ENCODE results near the gene PRRG2. TPM values are rescaled to one million over a fixed set of nuclear protein-coding genes. Genes with fewer than 3 reads are reported as not detected.

PRRG2 gene
- total and polyA plus RNA-seq, 9 of the 15 experiments (the other 6 are each of a cell fraction or from before 2014, with no cell fraction given), result 0.06 to 1.1 (median 0.33) TPM

DNA sequence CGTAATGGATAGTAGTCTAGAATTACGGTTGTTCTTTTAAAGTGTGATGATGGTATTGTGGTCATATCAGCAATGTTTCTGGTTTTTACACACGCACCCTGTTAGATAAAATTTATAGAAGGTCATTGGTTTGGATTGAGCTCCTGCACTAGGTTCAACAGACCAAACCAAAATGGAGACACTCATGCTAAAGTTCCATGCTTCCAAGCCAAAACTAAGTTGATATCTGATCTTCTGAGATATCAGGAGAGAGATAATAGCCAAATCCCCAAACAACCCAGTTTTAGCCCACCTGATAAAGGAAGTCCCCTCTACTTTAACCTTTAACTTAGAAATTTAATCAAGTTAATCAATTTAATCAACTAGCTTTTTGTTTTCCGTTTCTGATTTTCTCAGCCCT, 1.9 kb upstream of the PRRG2 start (continued):
- TF ChIP-seq NEUROD1 (IDR thresholded peaks at IDR 0.05; ENCODE audit: borderline replicate concordance, low read depth, low read length, partially characterized antibody), result no peak
- peak; percentile 56; the same call in 1 of the 2 replicates for TF ChIP-seq ZNF134 (CRISPR knock-in tag; conservative IDR thresholded peaks at IDR 0.05)
- TF ChIP-seq RUNX1 (IDR thresholded peaks at IDR 0.05; ENCODE audit: low read depth), result no peak
- TF ChIP-seq DMBX1 (CRISPR knock-in tag; IDR thresholded peaks at IDR 0.05; ENCODE audit: borderline replicate concordance), result peak; percentile 96
- no peak for TF ChIP-seq ZNF408 (CRISPR knock-in tag; IDR thresholded peaks at IDR 0.05; ENCODE audit: low read depth)
- peak; percentile 58; the same call in 1 of the 2 replicates for TF ChIP-seq ZBTB17 (CRISPR knock-in tag; IDR thresholded peaks at IDR 0.05)
- no peak for TF ChIP-seq STAG1 (CRISPR knock-in tag; IDR thresholded peaks at IDR 0.05; ENCODE audit: borderline replicate concordance)
- TF ChIP-seq FOXJ2 (tag; IDR thresholded peaks at IDR 0.05), result no peak
- TF ChIP-seq, protein P1, sequence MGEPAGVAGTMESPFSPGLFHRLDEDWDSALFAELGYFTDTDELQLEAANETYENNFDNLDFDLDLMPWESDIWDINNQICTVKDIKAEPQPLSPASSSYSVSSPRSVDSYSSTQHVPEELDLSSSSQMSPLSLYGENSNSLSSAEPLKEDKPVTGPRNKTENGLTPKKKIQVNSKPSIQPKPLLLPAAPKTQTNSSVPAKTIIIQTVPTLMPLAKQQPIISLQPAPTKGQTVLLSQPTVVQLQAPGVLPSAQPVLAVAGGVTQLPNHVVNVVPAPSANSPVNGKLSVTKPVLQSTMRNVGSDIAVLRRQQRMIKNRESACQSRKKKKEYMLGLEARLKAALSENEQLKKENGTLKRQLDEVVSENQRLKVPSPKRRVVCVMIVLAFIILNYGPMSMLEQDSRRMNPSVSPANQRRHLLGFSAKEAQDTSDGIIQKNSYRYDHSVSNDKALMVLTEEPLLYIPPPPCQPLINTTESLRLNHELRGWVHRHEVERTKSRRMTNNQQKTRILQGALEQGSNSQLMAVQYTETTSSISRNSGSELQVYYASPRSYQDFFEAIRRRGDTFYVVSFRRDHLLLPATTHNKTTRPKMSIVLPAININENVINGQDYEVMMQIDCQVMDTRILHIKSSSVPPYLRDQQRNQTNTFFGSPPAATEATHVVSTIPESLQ (CRISPR knock-in tag; IDR thresholded peaks at IDR 0.05), result no peak
- TF ChIP-seq, protein P2, sequence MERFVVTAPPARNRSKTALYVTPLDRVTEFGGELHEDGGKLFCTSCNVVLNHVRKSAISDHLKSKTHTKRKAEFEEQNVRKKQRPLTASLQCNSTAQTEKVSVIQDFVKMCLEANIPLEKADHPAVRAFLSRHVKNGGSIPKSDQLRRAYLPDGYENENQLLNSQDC (CRISPR knock-in tag; IDR thresholded peaks at IDR 0.05), result no peak
- TF ChIP-seq SMAD3 (CRISPR knock-in tag; conservative IDR thresholded peaks at IDR 0.05), result peak; percentile 94
- no peak for TF ChIP-seq ZKSCAN3 (CRISPR knock-in tag; IDR thresholded peaks at IDR 0.05)
- TF ChIP-seq ZNF644 (tag; IDR thresholded peaks at IDR 0.05; ENCODE audit: low read depth), result peak; percentile 84; the same call in 1 of the 2 replicates
- TF ChIP-seq FOSL1 (tag; conservative IDR thresholded peaks at IDR 0.05), result no peak
- no peak for TF ChIP-seq USF2 (CRISPR knock-in tag; IDR thresholded peaks at IDR 0.05)
- no peak for TF ChIP-seq NCOA4 (IDR thresholded peaks at IDR 0.05; ENCODE audit: partially characterized antibody)
- TF ChIP-seq ZNF766 (CRISPR knock-in tag; conservative IDR thresholded peaks at IDR 0.05), result peak; percentile 93
- TF ChIP-seq NRF1 (conservative IDR thresholded peaks at IDR 0.05 in 1 of 2, IDR thresholded peaks at IDR 0.05 in 1 of 2), result no peak
- TF ChIP-seq FUS (optimal IDR thresholded peaks at IDR 0.05; ENCODE audit: low read depth, low read length), result no peak
- TF ChIP-seq KLF13 (tag; IDR thresholded peaks at IDR 0.05; ENCODE audit: borderline replicate concordance, low read depth), result peak; percentile 54; the same call in 1 of the 2 replicates
- TF ChIP-seq MITF (IDR thresholded peaks at IDR 0.05), result no peak
- no peak for TF ChIP-seq CAMTA2 (CRISPR knock-in tag; conservative IDR thresholded peaks at IDR 0.05)
- TF ChIP-seq MYNN (IDR thresholded peaks at IDR 0.05), result no peak
- TF ChIP-seq MYNN (CRISPR knock-in tag; IDR thresholded peaks at IDR 0.05), result no peak
- TF ChIP-seq ZNF184 (CRISPR knock-in tag; IDR thresholded peaks at IDR 0.05), result no peak
- TF ChIP-seq CHD4 (IDR thresholded peaks at IDR 0.05; ENCODE audit: insufficient read depth, insufficient replicate concordance, low read depth, low read length, poor library complexity, severe bottlenecking), result no peak
